A549 (cell line): Measurements from ENCODE around the gene DPP10.

ENCODE experiments used
- BHLHE40 ChIP-seq: IDR thresholded peaks from 2 replicates; pipeline ENCODE4 v1.6.1; 2012; ENCODE audit warnings: low read depth, low read length, inconsistent platforms
- CHD2 ChIP-seq: fragments of 150-350 bp; IDR thresholded peaks from 2 replicates; pipeline ENCODE4 v1.6.1; 2014; ENCODE audit warnings: low read length; ENCODE audit not compliant: partially characterized antibody
- CTCF ChIP-seq: fragments of >200 bp; sonication (Bioruptor Twin); formaldehyde crosslinking; IDR thresholded peaks from 3 replicates; pipeline ENCODE4 v1.5.1; 2016
- EHMT2 ChIP-seq: fragments of 200-600 bp; sonication (generic); IDR thresholded peaks from 2 replicates; pipeline ENCODE4 v1.6.1; 2016; ENCODE audit warnings: antibody characterized with exemption, low read depth, mild to moderate bottlenecking, moderate library complexity
- FOSL2 ChIP-seq, 2 experiments: fragments of 450-650 bp in 1 of 2; fragments of >200 bp in 1 of 2; sonication (Bioruptor Twin) in 1 of 2; formaldehyde crosslinking; IDR thresholded peaks; 2 replicates each; pipeline versions ENCODE4 v1.5.0 to v1.6.1; 2016 to 2020; ENCODE audit warnings: mild to moderate bottlenecking in 1 of 2, moderate library complexity in 1 of 2
- PHF8 ChIP-seq: fragments of 200-600 bp; sonication (generic); IDR thresholded peaks from 2 replicates; pipeline ENCODE4 v1.6.1; 2016; ENCODE audit warnings: low read depth, mild to moderate bottlenecking, antibody characterized with exemption, moderate library complexity, borderline replicate concordance
- POLR2A ChIP-seq: IDR thresholded peaks from 2 replicates; pipeline ENCODE4 v1.6.1; 2012; ENCODE audit warnings: mild to moderate bottlenecking, low read length
- POLR2AphosphoS2 ChIP-seq: conservative IDR thresholded peaks from 2 replicates; pipeline ENCODE4 v1.6.1; 2012; ENCODE audit warnings: low read length, improper control_type of control experiment, inconsistent platforms
- REST ChIP-seq: fragments of 200-600 bp; sonication (generic); IDR thresholded peaks from 2 replicates; pipeline ENCODE4 v1.6.1; 2016; ENCODE audit warnings: antibody characterized with exemption, mild to moderate bottlenecking, moderate library complexity
- SREBF2 ChIP-seq: fragments of 450-650 bp; IDR thresholded peaks from 2 replicates; pipeline ENCODE4 v1.6.1; 2014; ENCODE audit warnings: mild to moderate bottlenecking, moderate library complexity
- TF ChIP-seq, protein P1 (sequence below): IDR thresholded peaks from 2 replicates; pipeline ENCODE4 v1.6.1; 2012
- TF ChIP-seq, protein P2 (sequence below): IDR thresholded peaks from 2 replicates; pipeline ENCODE4 v1.6.1; 2012

DNA sequence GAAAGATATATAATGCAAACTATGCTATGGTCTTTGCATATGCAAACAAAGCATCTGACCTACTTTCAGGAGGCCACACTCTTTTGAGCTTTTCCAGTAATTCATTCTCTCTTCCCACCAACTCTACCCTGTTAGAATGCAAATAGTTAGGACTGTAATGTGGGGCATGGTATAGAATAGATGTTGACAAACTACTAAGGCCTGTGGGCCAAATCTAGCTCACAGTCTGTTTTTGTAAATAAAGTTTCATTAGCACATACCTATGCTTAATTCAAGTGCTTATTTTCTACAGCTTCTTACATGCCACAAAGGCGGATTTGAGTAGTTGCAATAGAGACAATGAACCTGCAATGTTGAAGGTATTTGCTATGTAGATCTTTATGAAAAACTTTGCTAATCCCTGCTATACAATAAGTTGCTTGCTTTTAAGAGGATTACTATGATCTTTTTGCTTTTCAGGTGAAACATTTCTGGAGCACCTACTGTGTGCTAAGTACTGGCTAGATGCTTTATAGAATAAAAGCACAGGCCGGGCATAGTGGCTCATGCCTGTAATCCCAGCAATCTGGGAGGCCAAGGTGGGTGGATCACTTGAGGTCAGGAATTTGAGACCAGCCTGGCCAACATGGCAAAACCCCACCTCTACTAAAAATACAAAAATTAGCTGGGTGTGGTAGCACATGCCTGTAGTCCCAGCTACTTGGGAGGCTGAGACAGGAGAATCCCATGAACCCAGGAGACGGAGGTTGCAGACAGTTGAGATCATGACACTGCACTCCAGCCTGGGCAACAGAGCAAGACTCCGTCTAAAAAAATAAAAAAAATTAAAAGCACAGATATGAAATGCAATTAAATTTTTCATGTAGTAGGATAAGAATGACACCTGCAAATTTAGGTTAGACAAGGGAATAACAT lies 267.8 kb downstream of the DPP10 start:
- TF ChIP-seq CTCF = no peak
- no peak for TF ChIP-seq PHF8
- no peak for TF ChIP-seq EHMT2
- no peak for TF ChIP-seq POLR2A
- no peak for TF ChIP-seq POLR2AphosphoS2
- TF ChIP-seq SREBF2 = no peak
- no peak for TF ChIP-seq BHLHE40
- TF ChIP-seq REST = no peak
- TF ChIP-seq, protein P1, sequence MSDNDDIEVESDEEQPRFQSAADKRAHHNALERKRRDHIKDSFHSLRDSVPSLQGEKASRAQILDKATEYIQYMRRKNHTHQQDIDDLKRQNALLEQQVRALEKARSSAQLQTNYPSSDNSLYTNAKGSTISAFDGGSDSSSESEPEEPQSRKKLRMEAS = no peak
- TF ChIP-seq FOSL2 (IDR thresholded peaks at IDR 0.05) = no peak
- TF ChIP-seq FOSL2 (CRISPR knock-in tag; IDR thresholded peaks at IDR 0.05) = no peak
- TF ChIP-seq CHD2 = no peak
- TF ChIP-seq, protein P2, sequence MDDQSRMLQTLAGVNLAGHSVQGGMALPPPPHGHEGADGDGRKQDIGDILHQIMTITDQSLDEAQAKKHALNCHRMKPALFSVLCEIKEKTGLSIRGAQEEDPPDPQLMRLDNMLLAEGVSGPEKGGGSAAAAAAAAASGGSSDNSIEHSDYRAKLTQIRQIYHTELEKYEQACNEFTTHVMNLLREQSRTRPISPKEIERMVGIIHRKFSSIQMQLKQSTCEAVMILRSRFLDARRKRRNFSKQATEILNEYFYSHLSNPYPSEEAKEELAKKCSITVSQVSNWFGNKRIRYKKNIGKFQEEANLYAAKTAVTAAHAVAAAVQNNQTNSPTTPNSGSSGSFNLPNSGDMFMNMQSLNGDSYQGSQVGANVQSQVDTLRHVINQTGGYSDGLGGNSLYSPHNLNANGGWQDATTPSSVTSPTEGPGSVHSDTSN = no peak
